DMS53 (cell line): Measurements from ENCODE around the gene SFXN1.

Experiments used
- DNase-seq: peaks from one replicate; lab custom pipeline; 2025; lab: John Stamatoyannopoulos, UW

SFXN1 gene

DNA sequence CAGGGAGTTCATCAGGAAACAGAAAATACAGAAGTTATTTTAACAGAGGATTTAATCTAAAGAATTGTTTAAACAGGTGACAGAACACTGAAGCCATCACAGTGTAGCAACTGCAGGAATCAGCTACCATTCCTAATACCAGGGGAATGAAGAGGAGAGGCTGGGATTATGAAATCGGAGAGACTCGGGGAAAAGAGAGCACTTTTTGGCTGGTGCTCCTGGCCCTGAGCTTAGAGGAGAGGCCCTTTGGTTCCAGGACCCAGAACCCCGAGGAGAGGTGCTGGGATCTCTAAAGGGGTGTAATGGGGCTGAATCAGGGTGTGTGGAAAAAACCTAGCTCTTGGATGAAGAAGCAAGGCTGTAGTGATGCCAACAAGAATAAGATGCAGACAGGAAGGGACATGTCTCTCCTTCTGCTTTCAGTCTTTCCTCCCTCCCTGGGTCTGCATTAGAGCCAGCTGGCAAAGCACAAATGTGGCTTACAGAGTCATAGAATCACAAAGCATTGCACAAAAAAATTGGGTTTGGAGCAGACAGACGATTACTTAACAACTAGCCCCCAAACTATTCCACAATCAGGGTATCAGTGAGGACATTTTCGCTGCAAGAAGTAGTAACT, 11.6 kb upstream of the SFXN1 start:
- peak; percentile 19 for DNase-seq

DNA sequence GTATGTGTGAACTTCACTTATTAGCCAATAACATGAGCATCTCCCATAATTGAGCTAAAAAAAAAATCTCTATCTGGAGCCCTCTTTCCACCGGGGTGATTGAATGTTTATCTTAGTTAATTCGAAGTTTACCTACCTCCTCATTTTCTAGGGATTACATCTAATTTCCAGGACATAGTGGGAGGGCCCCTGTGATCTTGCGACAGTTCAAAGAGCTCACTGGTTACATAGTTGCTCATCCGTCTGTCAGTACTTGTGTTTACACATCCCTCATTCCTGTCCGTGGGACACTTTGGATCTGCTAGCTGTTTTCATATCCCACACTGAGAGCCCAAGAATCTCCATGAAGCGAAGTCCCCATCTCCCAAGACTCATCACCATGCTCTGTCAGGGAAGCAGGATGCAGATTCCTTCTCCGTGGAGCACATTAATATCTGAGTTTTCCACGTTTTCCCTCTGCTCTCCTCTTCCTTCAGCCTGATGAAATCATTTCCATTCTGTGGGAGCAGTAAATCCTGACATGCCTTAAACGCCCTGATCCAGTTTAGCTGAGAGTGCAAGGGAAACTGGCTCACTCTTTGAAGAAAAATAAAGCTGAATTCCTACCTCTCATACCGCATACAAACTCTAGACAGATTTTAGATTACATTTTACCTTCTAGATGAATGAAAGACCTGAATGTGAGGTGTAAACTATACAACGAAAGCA, 10.2 kb upstream of the SFXN1 start:
- DNase-seq: peak; percentile 57

DNA sequence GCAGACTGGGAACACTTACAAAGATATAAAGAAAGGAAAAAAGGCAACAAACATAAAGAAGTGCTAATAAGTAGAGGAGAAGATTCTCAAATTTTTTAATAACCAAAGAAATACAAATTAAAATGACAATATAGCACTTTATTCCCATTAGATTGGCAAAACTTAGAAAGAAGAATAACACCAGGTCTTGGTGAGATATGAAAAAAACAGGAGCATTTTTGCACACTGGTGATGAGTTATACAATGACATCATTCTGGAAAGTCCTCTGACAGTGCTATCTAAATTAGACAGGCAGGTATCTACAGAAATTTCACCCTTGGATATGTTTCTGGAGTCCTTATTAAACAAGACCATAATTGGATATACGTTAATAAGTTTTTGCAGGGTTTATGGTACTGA, 9.5 kb upstream of the SFXN1 start:
- DNase-seq: no peak

- no peak for DNase-seq
Measured at GRCh38 chr5:175469916-175470315, 8.4 kb upstream of the SFXN1 start.

GRCh38 chr5:175470781-175471180, 7.6 kb upstream of the SFXN1 start:
- DNase-seq: no peak

GRCh38 chr5:175471196-175471595, 7.2 kb upstream of the SFXN1 start:
- DNase-seq: no peak

GRCh38 chr5:175471628-175472027, 6.7 kb upstream of the SFXN1 start:
- no peak for DNase-seq

DNA sequence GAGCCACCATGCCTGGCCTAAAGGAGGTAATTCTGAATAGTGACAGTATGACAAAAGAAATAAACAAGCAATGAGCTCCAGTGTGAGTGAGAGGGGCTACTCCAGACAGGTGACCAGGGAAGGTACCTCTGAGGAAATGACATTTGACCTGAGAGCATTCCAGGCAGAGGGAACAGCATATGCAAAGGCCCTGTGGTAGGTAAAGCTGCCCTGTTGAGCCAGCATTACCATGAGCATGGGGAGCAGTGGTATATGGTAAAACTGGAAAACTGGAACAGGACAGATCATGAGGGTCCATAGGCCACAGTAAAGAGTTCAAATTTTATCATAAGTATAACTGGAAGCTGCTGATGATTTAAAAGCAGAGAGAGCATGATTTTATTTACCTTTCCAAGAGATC, 6.0 kb upstream of the SFXN1 start:
- DNase-seq: no peak

DNA sequence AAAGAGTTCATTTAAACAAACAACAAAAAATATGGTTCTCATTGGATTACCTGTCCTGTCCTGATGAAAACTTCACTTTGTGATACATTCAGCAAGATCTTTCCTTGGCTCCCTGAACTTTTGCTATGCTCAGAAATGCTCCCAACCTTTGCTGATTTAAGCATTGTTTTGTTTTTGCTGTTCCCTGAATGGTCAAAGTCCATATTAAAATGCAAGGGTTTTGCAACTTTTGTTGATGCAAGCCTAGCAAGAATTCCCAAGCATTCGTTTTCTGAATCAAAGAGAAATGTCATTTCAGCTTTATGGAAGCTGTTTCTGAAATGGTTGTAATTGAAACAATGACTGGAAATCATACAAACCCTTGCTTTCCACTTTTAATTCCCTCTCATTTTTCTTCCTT, 3.1 kb upstream of the SFXN1 start:
- DNase-seq: no peak

DNA sequence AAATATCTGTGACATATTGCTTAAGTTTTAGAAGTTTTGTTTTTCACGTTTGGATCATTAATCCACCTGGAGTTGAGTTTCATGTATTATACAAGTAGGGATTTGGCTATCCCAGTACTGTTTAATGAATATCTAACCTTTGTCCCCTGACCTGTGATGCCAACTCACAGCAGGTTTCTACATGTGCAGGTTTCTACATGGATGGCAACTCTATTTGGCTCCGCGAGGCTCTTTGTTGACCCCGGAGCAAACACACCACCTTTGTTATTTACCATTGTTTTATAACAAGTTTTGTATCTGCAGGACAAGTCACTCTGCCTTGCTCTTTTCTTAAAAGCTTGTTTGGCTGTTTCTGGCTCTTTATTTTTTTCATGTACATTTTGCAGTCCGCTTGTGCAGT, 920 bp upstream of the SFXN1 start:
- no peak for DNase-seq

DNA sequence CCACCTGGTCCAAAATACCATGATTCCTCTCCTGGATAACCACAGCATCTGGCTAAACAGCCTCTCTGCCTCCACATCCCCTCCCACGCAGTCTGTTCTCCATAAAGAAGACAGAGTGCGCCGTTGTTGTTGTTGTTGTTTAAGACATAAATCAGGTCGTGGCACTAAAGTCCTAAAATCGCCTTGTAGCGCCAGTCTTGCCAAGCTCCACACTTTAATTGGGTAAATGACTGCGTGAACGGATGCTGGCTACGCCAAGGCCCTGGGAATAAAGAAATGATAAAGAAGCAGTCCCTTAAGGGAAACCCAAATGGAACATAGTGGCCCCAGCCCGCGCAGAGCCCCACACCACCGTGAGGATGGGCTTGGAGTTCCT, 364 bp upstream of the SFXN1 start:
- DNase-seq: no peak

DNA sequence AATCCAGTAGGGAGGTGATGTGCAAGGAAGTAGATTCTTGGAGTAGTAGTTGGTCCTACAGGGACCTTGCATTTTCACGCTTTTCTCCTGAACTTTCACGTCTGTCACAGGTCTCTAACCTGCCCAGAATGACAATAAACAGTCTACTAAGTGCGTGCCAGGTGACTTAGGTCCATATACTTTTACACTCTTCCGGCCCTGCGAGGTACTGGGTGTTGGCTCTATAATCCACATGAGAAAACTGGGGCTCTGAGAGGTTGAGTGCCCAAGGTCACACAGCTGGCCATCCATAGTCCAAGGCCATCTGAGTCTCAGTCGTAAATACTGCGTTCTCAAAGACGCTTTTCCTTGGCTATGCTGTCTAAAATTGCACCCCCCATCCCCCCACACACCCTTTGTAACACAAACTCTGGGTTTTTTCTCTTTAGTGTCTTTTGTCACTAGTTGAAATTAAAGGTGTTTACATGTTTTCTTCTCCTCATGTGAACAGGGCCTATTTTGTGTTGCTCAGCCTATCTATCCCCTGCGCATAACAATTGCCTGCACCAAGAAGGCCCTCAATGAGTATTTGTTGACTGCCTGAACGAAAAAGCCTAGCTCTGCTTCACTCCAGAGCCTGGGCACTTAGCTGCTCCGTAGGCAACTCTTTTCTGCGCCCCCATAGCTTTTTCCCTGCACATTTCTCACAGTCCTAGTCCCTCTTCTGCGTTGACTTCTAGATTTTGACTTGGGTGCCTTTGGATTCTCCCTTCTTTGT, 943 bp downstream of the SFXN1 start:
- DNase-seq: peak; percentile 62

DNA sequence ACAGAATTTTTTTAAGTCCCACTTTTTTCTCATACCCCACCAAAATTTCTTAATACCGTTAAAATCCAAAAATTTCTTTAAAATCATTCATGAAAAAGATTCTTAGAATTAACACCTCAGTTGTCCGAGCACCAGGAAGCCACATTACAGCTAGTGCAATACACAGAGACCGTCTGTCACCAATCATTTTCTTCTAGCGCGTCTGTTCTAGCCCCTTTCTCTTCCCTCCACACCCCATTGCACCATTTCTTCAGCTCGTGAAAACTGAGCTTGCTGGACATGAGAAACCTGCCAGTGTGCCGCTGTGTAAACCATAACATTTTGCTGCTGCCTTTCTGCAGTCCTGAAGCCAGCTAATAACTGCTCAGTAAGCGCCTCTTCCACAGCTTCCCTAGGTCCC, 5.0 kb downstream of the SFXN1 start:
- no peak for DNase-seq

DNA sequence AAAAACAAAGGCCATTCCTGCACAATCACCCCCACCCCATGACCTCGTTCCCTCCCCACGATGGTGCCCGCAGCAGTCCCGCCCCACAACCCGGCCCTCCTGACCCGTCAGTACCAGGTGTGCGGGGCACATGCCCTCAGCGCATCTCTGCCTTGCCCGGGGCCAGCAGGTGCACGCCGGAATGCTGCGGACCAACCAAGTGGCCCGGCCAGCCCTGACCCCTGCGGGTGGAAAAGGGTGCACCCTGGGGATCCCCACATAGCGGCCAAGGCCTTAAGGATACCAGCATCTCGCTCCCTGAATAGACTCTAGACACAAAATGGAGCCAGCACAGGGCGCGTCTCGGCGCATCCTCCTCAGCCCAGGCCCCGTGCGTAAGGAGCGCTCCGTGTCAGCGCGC, 6.0 kb downstream of the SFXN1 start:
- no peak for DNase-seq

DNA sequence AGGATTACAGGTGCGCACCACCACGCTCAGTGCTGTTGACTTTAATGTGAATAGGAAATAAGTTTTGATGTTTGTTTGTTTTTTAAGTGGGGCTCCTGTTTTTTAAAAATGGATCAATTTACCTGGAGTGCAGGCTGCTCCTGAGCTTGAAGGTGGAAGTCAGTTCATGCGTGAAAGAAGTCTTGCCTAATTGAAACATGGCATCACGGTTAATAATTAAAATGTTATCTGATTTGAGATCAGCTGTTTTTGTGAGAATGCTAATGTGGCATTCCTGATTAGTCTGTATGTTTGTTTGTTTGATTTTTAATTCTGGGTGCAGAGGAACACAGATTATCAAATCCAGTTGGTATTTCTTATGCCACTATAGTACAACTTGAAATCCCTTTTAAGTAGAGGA, 6.5 kb downstream of the SFXN1 start:
- no peak for DNase-seq

DNA sequence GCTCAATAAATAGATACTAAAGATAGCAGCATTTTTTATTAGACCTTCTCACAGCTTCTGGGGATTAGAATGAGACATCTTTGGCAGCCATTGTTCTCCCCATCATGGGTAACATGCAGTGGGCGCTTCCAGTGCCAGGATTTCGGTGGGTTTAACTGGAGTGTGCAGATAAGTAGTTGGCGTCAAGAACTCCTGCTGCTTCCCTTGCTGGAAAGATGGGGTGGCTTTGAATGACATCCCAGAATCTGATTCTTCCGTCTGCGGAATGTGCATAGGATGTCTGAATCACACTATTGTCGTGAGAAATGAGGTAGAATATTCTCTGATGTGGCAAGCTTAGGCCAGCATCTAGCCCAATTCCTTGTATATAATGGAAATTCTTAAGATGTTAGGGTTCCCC, 7.3 kb downstream of the SFXN1 start:
- no peak for DNase-seq

DNA sequence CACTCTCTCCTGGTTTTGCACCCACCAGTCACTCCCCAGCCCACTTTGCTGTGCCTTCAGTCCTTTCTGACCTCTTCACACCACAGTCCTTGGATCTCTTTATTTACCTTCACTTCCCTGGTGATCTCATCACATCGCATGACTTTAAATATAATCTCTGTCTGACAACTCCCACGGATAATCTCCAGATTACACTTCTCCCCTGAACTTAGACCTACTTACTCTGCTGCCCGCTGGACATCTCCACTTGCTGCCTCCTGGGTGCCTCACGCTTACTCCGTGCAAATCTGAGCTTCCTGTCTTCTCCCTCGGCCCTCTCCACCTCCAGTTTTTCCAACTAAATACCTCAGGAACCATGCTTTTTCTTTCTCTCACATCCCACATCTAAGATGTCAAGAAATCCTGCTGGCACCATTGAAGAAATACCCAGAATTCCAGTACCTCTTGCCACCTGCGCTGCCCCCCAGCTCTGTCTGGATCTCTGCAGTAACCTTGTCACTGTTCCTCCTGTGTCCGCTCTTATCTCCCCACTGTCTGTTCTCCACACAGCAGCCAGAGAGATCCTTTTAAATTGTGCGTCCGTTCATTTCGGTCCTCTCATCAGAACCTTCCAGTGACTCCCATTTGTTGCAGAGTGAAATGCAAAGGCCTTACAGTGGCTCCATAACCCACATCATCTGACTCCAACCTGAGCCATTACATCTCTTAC, 9.3 kb downstream of the SFXN1 start:
- DNase-seq: no peak

DNA sequence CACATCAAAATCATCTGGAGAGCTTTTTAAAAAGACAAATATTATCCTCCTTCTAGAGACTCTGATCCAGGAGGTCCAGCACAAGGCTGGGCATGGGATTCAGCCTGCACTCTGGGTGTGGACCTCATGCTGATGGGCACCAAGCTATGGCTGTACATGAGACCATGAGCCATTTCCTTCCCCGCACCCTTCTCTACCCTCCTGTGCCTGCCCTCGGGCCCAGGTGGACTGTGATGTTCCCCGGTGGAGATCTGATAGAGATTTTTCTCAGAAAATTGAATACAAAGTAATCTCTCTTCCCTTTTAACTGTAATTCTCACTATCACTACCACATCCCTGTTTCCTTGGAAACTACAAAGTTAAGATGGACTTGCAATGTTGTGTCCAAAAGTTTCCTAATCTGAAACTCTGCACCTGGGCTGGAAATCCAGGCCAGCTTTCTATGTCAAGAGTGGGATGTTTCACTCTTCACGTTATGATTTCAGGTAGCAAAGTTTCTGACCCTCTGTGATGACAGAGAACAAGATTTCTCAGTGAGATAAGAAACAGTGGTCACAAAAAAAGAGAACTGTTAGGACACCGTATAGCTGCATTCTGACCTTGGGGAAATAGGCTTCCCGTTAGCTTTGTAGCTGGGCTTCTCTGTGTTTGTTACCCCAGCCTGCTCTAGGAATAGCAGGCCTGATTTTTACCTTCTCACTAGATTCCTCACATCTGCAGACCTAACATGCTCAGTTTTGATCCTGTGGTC, 11.5 kb downstream of the SFXN1 start:
- no peak for DNase-seq

DNA sequence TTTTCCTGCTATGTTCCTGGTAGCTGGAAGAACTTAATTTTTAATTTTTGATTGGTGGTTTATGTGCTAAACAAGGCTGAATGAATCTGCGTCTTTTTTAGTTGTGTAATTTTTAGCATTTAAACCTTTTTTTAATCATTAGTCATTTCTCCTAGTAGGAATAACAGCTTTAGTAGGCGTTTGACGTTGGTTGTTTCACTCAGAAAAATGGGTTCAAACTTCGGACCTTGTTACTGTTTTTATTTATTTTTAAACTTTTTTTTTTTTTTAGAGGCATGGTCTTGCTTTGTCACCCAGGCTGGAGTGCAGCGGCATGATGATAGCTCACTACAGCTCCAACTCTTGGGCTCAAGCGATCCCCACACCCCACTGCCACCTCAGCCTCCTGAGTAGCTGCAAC, 12.9 kb downstream of the SFXN1 start:
- no peak for DNase-seq

- DNase-seq: no peak
Measured at GRCh38 chr5:175493260-175493659, 14.9 kb downstream of the SFXN1 start.

- no peak for DNase-seq
Measured at GRCh38 chr5:175493726-175494125, 15.4 kb downstream of the SFXN1 start.
